Stimulated activated CD8-positive, alpha-beta memory T cell treated with anti-CD3 and anti-CD28 coated beads, Interleukin-12 subunit alpha, Interleukin-12 subunit beta, amount 100 ng/mL, for 1 hour (primary cell): ENCODE results near the gene ARHGAP25.

Experiments
- DNase-seq: peaks from one replicate; pipeline ENCODE4 v3.0.0-alpha.2; 2020; ENCODE audit warnings: low read depth

Gene ARHGAP25

GRCh38 chr2:68717305-68717661 is 17.3 kb upstream of the ARHGAP25 start:
- no peak for DNase-seq

- no peak for DNase-seq
These were observed 14.7 kb upstream of the ARHGAP25 start for GRCh38 chr2:68719912-68720311.

- DNase-seq, result no peak
These were observed 13.9 kb upstream of the ARHGAP25 start for GRCh38 chr2:68720665-68721064.

GRCh38 chr2:68721482-68722101 is 13.0 kb upstream of the ARHGAP25 start:
- DNase-seq, result no peak

GRCh38 chr2:68722712-68723111 is 11.9 kb upstream of the ARHGAP25 start:
- DNase-seq, result no peak

- no peak for DNase-seq
These were observed 11.4 kb upstream of the ARHGAP25 start for GRCh38 chr2:68723181-68723580.

GRCh38 chr2:68726100-68726499 is 8.5 kb upstream of the ARHGAP25 start:
- no peak for DNase-seq

GRCh38 chr2:68726608-68727367 is 7.8 kb upstream of the ARHGAP25 start:
- peak; percentile 66 for DNase-seq

- no peak for DNase-seq
These were observed 6.8 kb upstream of the ARHGAP25 start for GRCh38 chr2:68727683-68728375.

- DNase-seq, result no peak
These were observed 3.8 kb upstream of the ARHGAP25 start for GRCh38 chr2:68730828-68731227.

- no peak for DNase-seq
These were observed 2.3 kb upstream of the ARHGAP25 start for GRCh38 chr2:68732036-68732932.

- DNase-seq, result no peak
These were observed 1.2 kb upstream of the ARHGAP25 start for GRCh38 chr2:68733365-68733764.

- DNase-seq, result no peak
These were observed 435 bp upstream of the ARHGAP25 start for GRCh38 chr2:68734176-68734575.

- DNase-seq, result no peak
These were observed 1.5 kb downstream of the ARHGAP25 start for GRCh38 chr2:68736086-68736485.

- DNase-seq, result no peak
These were observed 3.1 kb downstream of the ARHGAP25 start for GRCh38 chr2:68737711-68738110.

- no peak for DNase-seq
These were observed 4.4 kb downstream of the ARHGAP25 start for GRCh38 chr2:68738906-68739594.

- DNase-seq, result no peak
These were observed 5.2 kb downstream of the ARHGAP25 start for GRCh38 chr2:68739595-68740399.

- DNase-seq, result no peak
These were observed 5.8 kb downstream of the ARHGAP25 start for GRCh38 chr2:68740400-68740914.

- DNase-seq, result no peak
These were observed 6.6 kb downstream of the ARHGAP25 start for GRCh38 chr2:68741238-68741637.

GRCh38 chr2:68741805-68742306 is 7.2 kb downstream of the ARHGAP25 start:
- DNase-seq, result no peak
